Peyer's patch (tissue), 4 donors: ENCODE data around the gene PRELID3B. TPM values are rescaled to one million over a fixed set of nuclear protein-coding genes. Genes with fewer than 3 reads are reported as not detected.

Experiments
- DNase-seq, 3 donors: peaks; one replicate each; pipeline ENCODE4 v3.0.0-alpha.2; 2017 to 2019
- H3K27ac ChIP-seq, 4 donors: fragments of 200-600 bp; sonication (generic); one replicate each; pipeline ENCODE4 v1.5.1; 2016 to 2019
- H3K27me3 ChIP-seq, 2 donors: fragments of 200-600 bp; sonication (generic); one replicate each; pipeline ENCODE4 v1.5.1; 2019
- H3K36me3 ChIP-seq, 3 donors: fragments of 200-600 bp; sonication (generic); one replicate each; pipeline ENCODE4 v1.5.1; 2016 to 2019
- H3K4me1 ChIP-seq, 4 donors: fragments of 200-600 bp; sonication (generic); one replicate each; pipeline ENCODE4 v1.5.1; 2016 to 2019
- H3K4me3 ChIP-seq, 4 donors: fragments of 200-600 bp; sonication (generic); 1 replicate in 3 of 4; 2 replicates in 1 of 4; pipeline ENCODE4 v1.5.1; 2016 to 2019; ENCODE audit warnings: mild to moderate bottlenecking in 1 of 4
- H3K9me3 ChIP-seq, 4 donors: fragments of 200-600 bp; sonication (generic); one replicate each; pipeline ENCODE4 v1.5.1; 2016 to 2019; ENCODE audit warnings: mild to moderate bottlenecking in 1 of 4
- CTCF ChIP-seq, 6 experiments: fragments of 450-650 bp in 4 of 6; fragments of 200-600 bp in 2 of 6; sonication (generic) in 1 of 6; IDR thresholded peaks; one replicate each; pipeline ENCODE4 v1.5.1; 2017 to 2019; ENCODE audit warnings: antibody characterized with exemption in 6 of 6, mild to moderate bottlenecking in 3 of 6, moderate library complexity in 1 of 6
- POLR2A ChIP-seq, 2 donors: fragments of 450-650 bp; IDR thresholded peaks; one replicate each; pipeline ENCODE4 v1.5.1; 2017; ENCODE audit warnings: antibody characterized with exemption in 2 of 2, mild to moderate bottlenecking in 2 of 2, moderate library complexity in 2 of 2
- total RNA-seq, 4 donors: library from RNA; depleted of rRNA; stranded (reverse); fragments of >200 nt; gene quantifications; one replicate each; pipeline ENCODE4 v1.1.0, GENCODE V29; 2016

PRELID3B gene
- total RNA-seq, 4 donors from 2014 or later = 44.6 to 148 (median 86.5) TPM

GRCh38 chr20:58989196-58989595 is 53.4 kb downstream of the PRELID3B start:
- peaks cover 0 to 78% (median 0%) of the 10 kb centered on the region in 3 donors for H3K36me3 ChIP-seq
- H3K4me3 ChIP-seq = no peak overlapping the region
- DNase-seq = peak in 1 of 3 donors; percentile 32
- no peaks in the 10 kb centered on the region for H3K27me3 ChIP-seq
- peaks cover 0 to 12% (median 0%) of the 10 kb centered on the region in 4 donors for H3K4me1 ChIP-seq
- H3K9me3 ChIP-seq = no peaks in the 10 kb centered on the region
- TF ChIP-seq CTCF (IDR thresholded peaks at IDR 0.05) (no peak), POLR2A (IDR thresholded peaks at IDR 0.05) (no peak)
- H3K27ac ChIP-seq = no peak overlapping the region

GRCh38 chr20:58988565-58988882 is 54.1 kb downstream of the PRELID3B start:
- no peak for TF ChIP-seq CTCF (IDR thresholded peaks at IDR 0.05)
- TF ChIP-seq POLR2A (IDR thresholded peaks at IDR 0.05) = no peak
- peaks cover 0 to 19% (median under 1%) of the 10 kb centered on the region in 4 donors for H3K4me1 ChIP-seq
- no peaks in the 10 kb centered on the region for H3K9me3 ChIP-seq
- DNase-seq = no peak
- H3K4me3 ChIP-seq = no peak overlapping the region
- no peak overlapping the region for H3K27ac ChIP-seq
- peaks cover 0 to 71% (median 0%) of the 10 kb centered on the region in 3 donors for H3K36me3 ChIP-seq
- no peaks in the 10 kb centered on the region for H3K27me3 ChIP-seq

- Histone ChIP-seq H3K4me1 (peaks cover 0 to 21% (median 2%) of the 10 kb centered on the region in 4 donors), H3K27me3 (no peaks in the 10 kb centered on the region), H3K27ac (no peak overlapping the region), H3K4me3 (no peak overlapping the region), H3K9me3 (no peaks in the 10 kb centered on the region), H3K36me3 (peaks cover 0 to 66% (median 0%) of the 10 kb centered on the region in 3 donors)
- DNase-seq = peak in 2 of 3 donors; percentile 7 to 28
- TF ChIP-seq CTCF (IDR thresholded peaks at IDR 0.05) (no peak), POLR2A (IDR thresholded peaks at IDR 0.05) (no peak)
These were observed 54.6 kb downstream of the PRELID3B start for GRCh38 chr20:58987790-58988564.

- TF ChIP-seq POLR2A (IDR thresholded peaks at IDR 0.05) = no peak
- no peak for TF ChIP-seq CTCF (IDR thresholded peaks at IDR 0.05)
- Histone ChIP-seq H3K27ac (no peak overlapping the region), H3K27me3 (no peaks in the 10 kb centered on the region), H3K4me1 (peaks cover 0 to 30% (median 4%) of the 10 kb centered on the region in 4 donors), H3K9me3 (no peaks in the 10 kb centered on the region), H3K36me3 (peaks cover 0 to 59% (median 0%) of the 10 kb centered on the region in 3 donors), H3K4me3 (no peak overlapping the region)
- DNase-seq = peak in 2 of 3 donors; percentile 11 to 23
These were observed 55.5 kb downstream of the PRELID3B start for GRCh38 chr20:58986968-58987517.

- peaks cover 0 to 30% (median 4%) of the 10 kb centered on the region in 4 donors for H3K4me1 ChIP-seq
- no peak overlapping the region for H3K27ac ChIP-seq
These were observed 56.2 kb downstream of the PRELID3B start for GRCh38 chr20:58986286-58986967.

More at GRCh38 chr20:58986286-58986967, 56.2 kb downstream of the PRELID3B start:
- peak in 1 of 3 donors; percentile 37 for DNase-seq
- no peak overlapping the region for H3K4me3 ChIP-seq
- TF ChIP-seq POLR2A (IDR thresholded peaks at IDR 0.05) (no peak), CTCF (IDR thresholded peaks at IDR 0.05) (no peak)
- peaks cover 0 to 54% (median 0%) of the 10 kb centered on the region in 3 donors for H3K36me3 ChIP-seq
- H3K27me3 ChIP-seq = no peaks in the 10 kb centered on the region
- H3K9me3 ChIP-seq = no peaks in the 10 kb centered on the region
